Smooth muscle cell (in vitro differentiated cells): ENCODE measurements around the gene LRRC8A. TPM values are rescaled to one million over a fixed set of nuclear protein-coding genes. Genes with fewer than 3 reads are reported as not detected.
"Not testable (repeated sequence)": the region's sequence is repeated elsewhere in the genome, so short reads cannot be mapped to it uniquely, and the experiment has no call there.

Experiments
- DNase-seq: peaks from one replicate; lab custom pipeline; 2025; ENCODE audit not compliant: unreplicated experiment; lab: John Stamatoyannopoulos, UW
- H2AFZ ChIP-seq: fragments of 200-600 bp; sonication (generic); 2 replicates; pipeline ENCODE4 v1.6.0; 2016; ENCODE audit warnings: antibody characterized with exemption, low read depth, mild to moderate bottlenecking
- H3F3A ChIP-seq: fragments of 200-600 bp; sonication (generic); 2 replicates; pipeline ENCODE4 v1.6.0; 2017; ENCODE audit warnings: antibody characterized with exemption, low read depth
- H3K27ac ChIP-seq: fragments of 200-600 bp; sonication (generic); 2 replicates; pipeline ENCODE4 v1.5.1; 2016; ENCODE audit warnings: low read depth, mild to moderate bottlenecking
- H3K27me3 ChIP-seq: fragments of 200-600 bp; sonication (generic); 2 replicates; pipeline ENCODE4 v1.6.1; 2016; ENCODE audit warnings: low read depth, mild to moderate bottlenecking
- H3K36me3 ChIP-seq: fragments of 200-600 bp; sonication (generic); 2 replicates; pipeline ENCODE4 v1.5.1; 2016; ENCODE audit warnings: low read depth
- H3K4me1 ChIP-seq: fragments of 200-600 bp; sonication (generic); 2 replicates; pipeline ENCODE4 v1.5.1; 2016; ENCODE audit warnings: low read depth
- H3K4me2 ChIP-seq: fragments of 200-600 bp; sonication (generic); 2 replicates; pipeline ENCODE4 v1.6.0; 2016; ENCODE audit warnings: mild to moderate bottlenecking
- H3K4me3 ChIP-seq: fragments of 200-600 bp; sonication (generic); 2 replicates; pipeline ENCODE4 v1.5.1; 2016; ENCODE audit warnings: mild to moderate bottlenecking
- H3K79me2 ChIP-seq: fragments of 200-600 bp; sonication (generic); 2 replicates; pipeline ENCODE4 v1.6.0; 2016; ENCODE audit warnings: low read depth, mild to moderate bottlenecking
- H3K9ac ChIP-seq: fragments of 200-600 bp; sonication (generic); 2 replicates; pipeline ENCODE4 v1.6.0; 2016; ENCODE audit warnings: low read depth
- H3K9me3 ChIP-seq: fragments of 200-600 bp; sonication (generic); replicated peaks from 2 replicates; pipeline ENCODE4 v1.5.1; 2016; ENCODE audit warnings: low read depth
- H4K20me1 ChIP-seq: fragments of 200-600 bp; sonication (generic); 2 replicates; pipeline ENCODE4 v1.6.0; 2016; ENCODE audit warnings: low read depth
- CTCF ChIP-seq: fragments of 200-600 bp; sonication (generic); IDR thresholded peaks from 2 replicates; pipeline ENCODE4 v1.5.1; 2017; ENCODE audit warnings: borderline replicate concordance, mild to moderate bottlenecking, antibody characterized with exemption; ENCODE audit not compliant: insufficient read depth, poor library complexity, severe bottlenecking
- WGBS: methylation state at CpG from one replicate; pipeline ENCODE4 v1.1.7; 2016; ENCODE audit warnings: low lambda C conversion rate; 5-methylcytosine and 5-hydroxymethylcytosine counted together
- polyA plus RNA-seq: library from polyadenylated mRNA; unstranded; fragments of >200 nt; fragmentation: Nextera tagmentation; extraction: Ambion mirVana; gene quantifications from 2 replicates; pipeline ENCODE4 v1.2.1, GENCODE V29; 2016
- total RNA-seq: library from RNA; depleted of rRNA; stranded (reverse); fragments of >200 nt; gene quantifications from 2 replicates; pipeline ENCODE4 v1.2.3, GENCODE V29; 2014

Gene LRRC8A
- total and polyA plus RNA-seq, 2 experiments from 2014 or later: 50.1 to 58.3 TPM

DNA sequence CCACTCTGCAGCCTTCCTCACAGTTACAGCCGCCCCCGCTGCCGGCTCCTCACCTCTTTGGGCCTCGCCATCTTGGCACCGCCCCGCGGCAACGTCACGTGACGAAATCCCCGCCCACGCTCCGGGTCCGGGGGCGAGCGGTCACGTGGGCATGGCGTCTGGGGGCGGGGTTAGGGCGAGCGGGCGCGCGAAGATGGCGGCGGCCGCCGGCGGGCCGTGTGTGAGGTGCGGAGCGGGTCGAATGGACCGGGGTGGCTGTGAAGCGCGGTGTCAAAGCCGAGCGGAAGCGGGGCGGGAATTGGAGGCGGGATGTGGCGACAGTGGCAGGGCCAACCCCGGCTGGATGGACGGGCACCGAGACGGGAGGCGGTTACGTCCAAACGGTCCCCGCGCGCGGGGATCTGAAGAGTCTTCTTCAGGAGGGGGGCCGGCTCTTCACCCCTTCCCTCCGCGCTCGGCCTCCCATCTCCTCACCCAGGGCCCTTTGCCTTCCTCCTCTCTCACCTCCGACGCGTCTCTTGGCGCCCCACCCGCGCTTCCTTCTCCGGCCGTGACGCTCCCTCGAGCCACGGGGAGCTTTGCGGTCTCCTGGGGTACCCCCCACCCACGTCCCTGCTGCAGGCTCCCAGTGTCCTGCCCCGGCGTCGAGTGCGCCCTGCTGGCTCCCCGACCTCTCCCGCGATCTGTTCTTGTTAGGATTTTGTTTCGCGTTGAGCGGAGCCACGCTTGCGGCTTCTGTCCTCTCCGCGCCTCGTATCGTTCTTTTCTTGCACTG lies 65.8 kb downstream of the LRRC8A start, which contains the start of the genes DOLK and NUP188:
TSS of gene DOLK (minus strand) at position 77 of the 775 bp plus-strand sequence. CDS start 300 bp downstream, outside the sequence.
TSS of gene NUP188 (plus strand) at position 173 of the 775 bp plus-strand sequence. CDS start at position 194, 21 bp downstream.
- TF ChIP-seq CTCF: no peak
- WGBS: under 1% methylated on average over 76 of the region's 86 CpGs
- peak within 1 kb of the TSS; percentile 71 for H2AFZ ChIP-seq
- H3K4me3 ChIP-seq: peak within 1 kb of the TSS; percentile 75
- H3K36me3 ChIP-seq: no peaks in the 10 kb centered on the region
- H3K79me2 ChIP-seq: peaks cover 40% of the 10 kb centered on the region
- no peaks in the 10 kb centered on the region for H3K27me3 ChIP-seq
- peak; percentile 95 for DNase-seq
- H3K9ac ChIP-seq: peak within 1 kb of the TSS; percentile 95
- peaks cover 4% of the 10 kb centered on the region for H4K20me1 ChIP-seq
- peaks cover 6% of the 10 kb centered on the region for H3F3A ChIP-seq
- peaks cover 8% of the 10 kb centered on the region for H3K4me1 ChIP-seq
- H3K27ac ChIP-seq: peak within 1 kb of the TSS; percentile 96
- peak within 1 kb of the TSS; percentile 90 for H3K4me2 ChIP-seq
- no peaks in the 10 kb centered on the region for H3K9me3 ChIP-seq

DNA sequence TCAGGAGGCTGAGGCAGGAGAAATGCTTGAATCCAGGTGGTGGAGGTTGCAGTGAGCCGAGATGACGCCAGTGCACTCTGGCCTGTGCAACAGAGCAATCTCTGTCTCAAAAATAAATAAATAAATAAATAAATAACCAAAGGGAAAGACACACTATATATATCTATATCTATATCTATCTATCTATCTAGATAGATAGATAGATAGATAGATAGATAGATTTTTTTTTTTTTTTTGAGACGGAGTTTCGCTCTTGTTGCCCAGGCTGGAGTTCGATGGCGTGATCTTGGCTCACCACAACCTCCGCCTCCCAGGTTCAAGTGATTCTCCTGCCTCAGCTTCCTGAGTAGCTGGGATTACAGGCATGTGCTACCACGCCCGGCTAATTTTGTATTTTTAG lies 79.5 kb downstream of the LRRC8A start:
- H3K9me3 ChIP-seq, DNase-seq, H3K9ac ChIP-seq, H3K27me3 ChIP-seq, H4K20me1 ChIP-seq, H3K27ac ChIP-seq, H2AFZ ChIP-seq, H3K79me2 ChIP-seq, H3K4me1 ChIP-seq, H3F3A ChIP-seq, H3K4me3 ChIP-seq, H3K4me2 ChIP-seq: not testable (repeated sequence)
- H3K36me3 ChIP-seq: peaks cover 23% of the 10 kb centered on the region
- WGBS: 98% methylated on average over 9 of the region's 9 CpGs

Other genes starting within 250 kb of the LRRC8A start
- gene DYNC2I2, start 225.3 kb upstream of the LRRC8A start, total RNA-seq: 23.5 and 28.6 TPM in 2 replicates
- 50.9 and 58.3 TPM in 2 replicates for gene DYNC2I2, start 225.3 kb upstream of the LRRC8A start, polyA plus RNA-seq
- gene SET, start 192.9 kb upstream of the LRRC8A start, total RNA-seq: 262 and 380 TPM in 2 replicates
- gene SET, start 192.9 kb upstream of the LRRC8A start, polyA plus RNA-seq: 162 and 197 TPM in 2 replicates
- gene PKN3, start 179.6 kb upstream of the LRRC8A start, total RNA-seq: 0.63 and 1.4 TPM in 2 replicates
- gene PKN3, start 179.6 kb upstream of the LRRC8A start, polyA plus RNA-seq: 1.5 and 2.2 TPM in 2 replicates
- gene ZDHHC12, start 158.0 kb upstream of the LRRC8A start, total RNA-seq: 19.9 and 20.8 TPM in 2 replicates
- 31.3 and 49.0 TPM in 2 replicates for gene ZDHHC12, start 158.0 kb upstream of the LRRC8A start, polyA plus RNA-seq
- gene ZER1, start 110.2 kb upstream of the LRRC8A start, total RNA-seq: 35.1 and 38.4 TPM in 2 replicates
- gene ZER1, start 110.2 kb upstream of the LRRC8A start, polyA plus RNA-seq: 30.6 and 34.6 TPM in 2 replicates
- 7.6 and 25.5 TPM in 2 replicates for gene TBC1D13, start 94.9 kb upstream of the LRRC8A start, total RNA-seq
- gene TBC1D13, start 94.9 kb upstream of the LRRC8A start, polyA plus RNA-seq: 27.4 and 29.3 TPM in 2 replicates
- 10.8 and 18.4 TPM in 2 replicates for gene ENDOG, start 63.6 kb upstream of the LRRC8A start, total RNA-seq
- 30.5 and 35.1 TPM in 2 replicates for gene ENDOG, start 63.6 kb upstream of the LRRC8A start, polyA plus RNA-seq
- 6.2 and 8.7 TPM in 2 replicates for gene SPOUT1, start 52.3 kb upstream of the LRRC8A start, total RNA-seq
- gene SPOUT1, start 52.3 kb upstream of the LRRC8A start, polyA plus RNA-seq: 44.8 and 50.4 TPM in 2 replicates
- gene KYAT1, start 183 bp upstream of the LRRC8A start, total RNA-seq: 3.1 and 10.2 TPM in 2 replicates
- 7.7 and 9.3 TPM in 2 replicates for gene KYAT1, start 183 bp upstream of the LRRC8A start, polyA plus RNA-seq
- 7.3 and 17.3 TPM in 2 replicates for gene PHYHD1, start 38.8 kb downstream of the LRRC8A start, total RNA-seq
- 30.5 and 37.6 TPM in 2 replicates for gene PHYHD1, start 38.8 kb downstream of the LRRC8A start, polyA plus RNA-seq
- 14.1 and 18.7 TPM in 2 replicates for gene DOLK, start 65.5 kb downstream of the LRRC8A start, total RNA-seq
- 26.2 and 31.3 TPM in 2 replicates for gene DOLK, start 65.5 kb downstream of the LRRC8A start, polyA plus RNA-seq
- 40.9 and 45.8 TPM in 2 replicates for gene NUP188, start 65.6 kb downstream of the LRRC8A start, total RNA-seq
- gene NUP188, start 65.6 kb downstream of the LRRC8A start, polyA plus RNA-seq: 27.5 and 31.9 TPM in 2 replicates
- gene SH3GLB2, start 146.2 kb downstream of the LRRC8A start, total RNA-seq: 25.9 and 44.8 TPM in 2 replicates
- 31.9 and 94.9 TPM in 2 replicates for gene SH3GLB2, start 146.2 kb downstream of the LRRC8A start, polyA plus RNA-seq
- gene MIGA2, start 154.5 kb downstream of the LRRC8A start, total RNA-seq: 17.8 and 21.6 TPM in 2 replicates
- 18.1 and 21.5 TPM in 2 replicates for gene MIGA2, start 154.5 kb downstream of the LRRC8A start, polyA plus RNA-seq
- gene DOLPP1, start 199.0 kb downstream of the LRRC8A start, total RNA-seq: 14.4 and 18.1 TPM in 2 replicates
- 17.8 and 21.5 TPM in 2 replicates for gene DOLPP1, start 199.0 kb downstream of the LRRC8A start, polyA plus RNA-seq
- gene CRAT, start 228.7 kb downstream of the LRRC8A start, total RNA-seq: 20.0 and 24.3 TPM in 2 replicates
- gene CRAT, start 228.7 kb downstream of the LRRC8A start, polyA plus RNA-seq: 38.4 and 52.3 TPM in 2 replicates
- 78.2 and 119 TPM in 2 replicates for gene PTPA, start 229.3 kb downstream of the LRRC8A start, total RNA-seq
- gene PTPA, start 229.3 kb downstream of the LRRC8A start, polyA plus RNA-seq: 88.7 and 94.9 TPM in 2 replicates